Tibial nerve (tissue), 4 donors: Measurements from ENCODE around the gene S100A5. TPM values are rescaled to one million over a fixed set of nuclear protein-coding genes. Genes with fewer than 3 reads are reported as not detected.

ENCODE experiments used
- DNase-seq, 2 donors: peaks; one replicate each; pipeline ENCODE4 v3.0.0-alpha.2; 2019; ENCODE audit warnings: low spot score in 2 of 2
- H3K27ac ChIP-seq, 4 donors: fragments of 200-600 bp; sonication (generic) in 3 of 4; one replicate each; pipeline ENCODE4 v1.5.1; 2017 to 2019; ENCODE audit warnings: mild to moderate bottlenecking in 1 of 4
- H3K27me3 ChIP-seq, 2 donors: fragments of 200-600 bp; sonication (generic) in 1 of 2; one replicate each; pipeline versions ENCODE4 v1.5.1 to v1.6.0; 2017 to 2019
- H3K36me3 ChIP-seq, 3 donors: fragments of 200-600 bp; sonication (generic); one replicate each; pipeline ENCODE4 v1.5.1; 2018 to 2019
- H3K4me1 ChIP-seq, 4 donors: fragments of 200-600 bp; sonication (generic) in 3 of 4; one replicate each; pipeline ENCODE4 v1.5.1; 2017 to 2019
- H3K4me3 ChIP-seq, 4 donors: fragments of 200-600 bp; sonication (generic) in 3 of 4; one replicate each; pipeline ENCODE4 v1.5.1; 2017 to 2019; ENCODE audit warnings: mild to moderate bottlenecking in 1 of 4, moderate library complexity in 1 of 4
- H3K9me3 ChIP-seq, 4 donors: fragments of 200-600 bp; sonication (generic) in 3 of 4; one replicate each; pipeline ENCODE4 v1.5.1; 2017 to 2019
- CTCF ChIP-seq, 5 experiments: fragments of 200-600 bp in 3 of 5; fragments of 450-650 bp in 2 of 5; sonication (generic) in 3 of 5; IDR thresholded peaks; one replicate each; pipeline ENCODE4 v1.5.1; 2016 to 2019; ENCODE audit warnings: antibody characterized with exemption in 5 of 5, mild to moderate bottlenecking in 3 of 5, moderate library complexity in 2 of 5
- EP300 ChIP-seq, 2 donors: sonication (generic); formaldehyde crosslinking; IDR thresholded peaks; one replicate each; pipeline ENCODE4 v1.6.1; 2017; ENCODE audit warnings: antibody characterized with exemption in 2 of 2, mild to moderate bottlenecking in 1 of 2
- POLR2A ChIP-seq, 2 donors: fragments of 450-650 bp; IDR thresholded peaks; one replicate each; pipeline ENCODE4 v1.6.1; 2017; ENCODE audit warnings: antibody characterized with exemption in 2 of 2, mild to moderate bottlenecking in 2 of 2, moderate library complexity in 2 of 2
- WGBS, 2 donors: methylation state at CpG; one replicate each; pipeline ENCODE4 v1.1.5; 2018; 5-methylcytosine and 5-hydroxymethylcytosine counted together
- total RNA-seq, 4 donors: library from RNA; depleted of rRNA; stranded (reverse); fragments of >200 nt; gene quantifications; one replicate each; pipeline ENCODE4 v1.1.0, GENCODE V29; 2016

S100A5 gene
- total RNA-seq, 4 donors from 2014 or later = not detected

DNA sequence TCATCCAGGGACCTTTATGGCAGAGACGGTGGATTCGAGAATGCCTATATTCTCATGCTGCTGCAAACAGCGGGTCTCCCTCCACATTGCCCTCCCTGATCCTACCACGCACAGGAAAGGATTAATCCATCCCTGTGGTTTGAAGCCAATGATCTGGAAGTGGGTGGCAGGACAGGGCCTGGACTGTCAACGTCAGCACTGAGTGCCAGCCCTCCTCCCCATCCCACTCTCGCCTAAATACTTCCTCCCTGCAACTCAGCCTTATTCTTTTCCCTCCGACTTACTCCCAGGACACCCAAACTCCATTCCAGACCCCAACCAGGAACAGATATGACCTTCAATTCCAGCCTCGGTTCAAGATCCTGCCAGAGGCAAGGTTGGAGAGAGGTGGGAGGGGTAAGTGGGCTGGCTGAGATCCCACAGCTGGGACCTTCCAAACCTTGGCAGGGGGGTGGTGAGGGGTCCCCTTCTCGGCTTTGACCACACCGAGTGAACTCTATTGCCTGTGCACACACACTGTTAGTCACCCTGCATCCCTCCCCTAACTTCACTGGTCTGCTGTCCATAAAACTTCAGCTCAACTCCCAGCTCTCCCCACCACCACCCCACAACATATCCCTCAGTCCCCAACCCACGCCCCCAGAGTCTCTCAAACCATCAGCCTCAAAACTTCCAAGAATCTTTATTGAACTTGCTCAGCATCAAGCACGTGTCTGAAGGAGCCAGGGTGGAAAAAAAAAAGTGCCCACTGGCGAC lies 2.4 kb upstream of the S100A5 start:
- Histone ChIP-seq H3K9me3 (no peaks in the 10 kb centered on the region), H3K4me3 (no peak overlapping the region), H3K4me1 (peaks cover 0 to 82% (median 55%) of the 10 kb centered on the region in 4 donors), H3K27ac (peak overlapping the region; percentile 63 to 97 (median 82)), H3K36me3 (no peaks in the 10 kb centered on the region), H3K27me3 (no peaks in the 10 kb centered on the region)
- no peak for DNase-seq
- TF ChIP-seq CTCF (IDR thresholded peaks at IDR 0.05) (no peak), POLR2A (IDR thresholded peaks at IDR 0.05) (no peak), EP300 (IDR thresholded peaks at IDR 0.05) (no peak)
- 51 to 54% methylated on average over 13 of the region's 13 CpGs for WGBS, 2 donors

DNA sequence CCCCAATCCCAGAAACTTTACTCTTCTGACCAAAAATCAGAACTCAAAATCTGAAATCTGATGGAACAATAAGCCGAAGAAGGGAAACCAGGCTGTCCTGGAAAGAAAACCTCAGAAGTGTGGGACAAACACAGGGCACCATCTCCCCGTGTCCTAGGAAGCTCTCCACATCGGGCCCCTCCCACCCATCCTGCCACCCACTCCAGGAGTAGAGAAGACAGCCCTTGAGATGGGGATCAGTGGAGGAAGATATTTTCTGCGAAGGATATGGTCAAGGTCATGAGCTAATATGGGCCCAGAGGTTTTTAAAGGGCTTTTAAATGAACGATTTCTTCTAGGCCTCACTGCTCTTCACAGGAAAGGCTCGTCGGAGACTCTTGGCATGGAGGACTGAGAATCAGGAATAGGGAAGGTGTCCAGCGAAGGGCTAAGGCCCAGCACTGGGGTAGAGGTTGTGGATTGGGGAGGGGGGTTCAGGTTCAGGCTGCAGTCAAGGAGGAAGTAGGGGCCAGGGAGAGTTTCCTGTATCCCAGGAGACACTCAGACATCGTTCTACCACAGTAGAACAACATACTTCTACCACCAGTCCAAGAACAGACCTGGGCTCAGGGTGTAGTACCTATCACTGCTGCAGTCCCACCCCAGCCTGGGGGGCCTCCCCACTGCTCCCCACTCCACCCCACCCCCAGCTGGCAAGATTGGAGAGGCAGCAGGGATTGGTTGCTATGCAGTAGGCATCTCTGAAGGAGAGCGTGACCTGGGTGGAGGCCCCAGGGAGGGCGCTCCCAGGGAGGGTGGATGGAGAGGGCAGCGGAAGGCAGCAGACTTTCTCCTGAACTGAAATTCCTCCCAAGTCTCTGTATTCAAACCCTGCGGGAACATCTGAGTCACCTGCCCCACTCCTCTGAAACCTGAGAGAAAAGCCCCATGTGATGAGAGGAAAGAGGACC lies 1.2 kb upstream of the S100A5 start:
- Histone ChIP-seq H3K27ac (peak overlapping the region in 3 of 4 donors; percentile 31 to 97 (median 88)), H3K9me3 (no peaks in the 10 kb centered on the region), H3K4me3 (no peak overlapping the region), H3K36me3 (no peaks in the 10 kb centered on the region), H3K27me3 (no peaks in the 10 kb centered on the region), H3K4me1 (peaks cover 0 to 72% (median 46%) of the 10 kb centered on the region in 4 donors)
- WGBS, 2 donors = 62 to 67% methylated on average over 13 of the region's 13 CpGs
- no peak for DNase-seq
- TF ChIP-seq POLR2A (IDR thresholded peaks at IDR 0.05) (no peak), EP300 (IDR thresholded peaks at IDR 0.05) (no peak), CTCF (IDR thresholded peaks at IDR 0.05) (no peak)

GRCh38 chr1:153539395-153540093 lies 1.2 kb downstream of the S100A5 start:
- 80 to 85% methylated on average over 4 of the region's 4 CpGs for WGBS, 2 donors
- Histone ChIP-seq H3K9me3 (no peaks in the 10 kb centered on the region), H3K4me3 (no peak overlapping the region), H3K27me3 (no peaks in the 10 kb centered on the region), H3K36me3 (no peaks in the 10 kb centered on the region), H3K4me1 (peaks cover 0 to 62% (median 33%) of the 10 kb centered on the region in 4 donors), H3K27ac (peak overlapping the region in 1 of 4 donors; percentile 88)
- no peak for TF ChIP-seq CTCF (IDR thresholded peaks at IDR 0.05)
- no peak for TF ChIP-seq EP300 (IDR thresholded peaks at IDR 0.05)
- no peak for TF ChIP-seq POLR2A (IDR thresholded peaks at IDR 0.05)
- DNase-seq = no peak

DNA sequence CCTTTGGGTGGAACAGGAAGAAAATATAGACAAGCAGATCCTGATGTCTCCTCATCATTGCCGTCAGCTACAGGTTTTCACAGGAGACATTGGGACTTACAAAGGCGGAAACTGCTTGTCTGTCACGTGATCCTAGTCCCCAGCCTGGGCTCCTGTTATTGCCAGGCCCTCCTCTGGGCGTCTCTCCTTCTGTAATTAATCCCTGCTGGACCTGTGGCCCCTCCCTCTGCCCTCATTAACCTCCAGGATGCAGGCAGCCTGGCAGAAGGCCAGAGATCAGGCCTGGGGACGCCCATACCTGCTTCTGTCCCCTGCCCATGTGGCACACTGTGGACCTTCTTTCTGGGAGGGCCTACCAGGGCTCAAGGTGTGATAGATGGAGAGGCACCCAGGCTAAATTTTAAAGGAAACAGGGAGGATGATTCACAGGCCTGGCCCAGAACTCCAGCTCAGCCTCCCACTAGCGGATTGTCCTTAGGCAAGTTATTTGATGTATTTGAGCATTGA lies 2.4 kb downstream of the S100A5 start:
- Histone ChIP-seq H3K36me3 (no peaks in the 10 kb centered on the region), H3K9me3 (no peaks in the 10 kb centered on the region), H3K4me3 (no peak overlapping the region), H3K27me3 (no peaks in the 10 kb centered on the region), H3K4me1 (peaks cover 0 to 62% (median 27%) of the 10 kb centered on the region in 4 donors), H3K27ac (peak overlapping the region in 2 of 4 donors; percentile 8 to 26)
- no peak for DNase-seq
- no peak for TF ChIP-seq EP300 (IDR thresholded peaks at IDR 0.05)
- no peak for TF ChIP-seq POLR2A (IDR thresholded peaks at IDR 0.05)
- no peak for TF ChIP-seq CTCF (IDR thresholded peaks at IDR 0.05)
- WGBS, 2 donors = 76 to 81% methylated on average over 6 of the region's 6 CpGs
